ENCODE measurements around the gene CTNND2. TPM values are rescaled to one million over a fixed set of nuclear protein-coding genes. Genes with fewer than 3 reads are reported as not detected.

The CTNND2 gene
- total and polyA plus RNA-seq, 10 donors = 0.93 to 51.0 (median 21.5) TPM

- no peak overlapping the region for H3K4me3 ChIP-seq
- no peak for TF ChIP-seq CTCF (IDR thresholded peaks at IDR 0.05 in 8 of 11, conservative IDR thresholded peaks at IDR 0.05 in 3 of 11)
- TF ChIP-seq POLR2AphosphoS5 (IDR thresholded peaks at IDR 0.05) = no peak
- no peak for TF ChIP-seq POLR2A (IDR thresholded peaks at IDR 0.05)
- no peaks in the 10 kb centered on the region for H3K27me3 ChIP-seq (replicated peaks in 1 of 7)
- H3K27ac ChIP-seq = no peak overlapping the region
- no peaks in the 10 kb centered on the region for H3K36me3 ChIP-seq
- no peak for DNase-seq
- no peaks in the 10 kb centered on the region for H3K9me3 ChIP-seq
- intact Hi-C loops (cut with DNase I; ENCODE audit: low total_unique reads) = loop anchor here (10.0 kb wide), 1 partner anchor 234 kb away; no protein-coding TSS in a partner anchor
- 73 to 82% (median 74%) methylated on average over 6 of the region's 6 CpGs for WGBS, 5 donors
- no peaks in the 10 kb centered on the region for H3K4me1 ChIP-seq
Measured at GRCh38 chr5:11261241-11261640, 643.0 kb downstream of the CTNND2 start.

GRCh38 chr5:11258001-11258400 lies 646.2 kb downstream of the CTNND2 start:
- intact Hi-C loops (cut with DNase I; ENCODE audit: low total_unique reads) = no loop called here
- TF ChIP-seq POLR2AphosphoS5 (IDR thresholded peaks at IDR 0.05) (no peak), POLR2A (IDR thresholded peaks at IDR 0.05) (no peak), CTCF (IDR thresholded peaks at IDR 0.05 in 8 of 11, conservative IDR thresholded peaks at IDR 0.05 in 3 of 11) (no peak)
- DNase-seq = no peak
- H3K4me1 ChIP-seq = no peaks in the 10 kb centered on the region
- H3K36me3 ChIP-seq = no peaks in the 10 kb centered on the region
- no peaks in the 10 kb centered on the region for H3K27me3 ChIP-seq (replicated peaks in 1 of 7)
- no peaks in the 10 kb centered on the region for H3K9me3 ChIP-seq
- WGBS, 5 donors = 91 to 97% (median 95%) methylated on average over 5 of the region's 5 CpGs
- H3K4me3 ChIP-seq = no peak overlapping the region
- no peak overlapping the region for H3K27ac ChIP-seq

GRCh38 chr5:11252523-11252922 lies 651.7 kb downstream of the CTNND2 start:
- H3K27me3 ChIP-seq (replicated peaks in 1 of 7) = no peaks in the 10 kb centered on the region
- DNase-seq = no peak
- H3K36me3 ChIP-seq = no peaks in the 10 kb centered on the region
- no peaks in the 10 kb centered on the region for H3K4me1 ChIP-seq
- no peak overlapping the region for H3K27ac ChIP-seq
- intact Hi-C loops (cut with DNase I; ENCODE audit: low total_unique reads) = no loop called here
- H3K4me3 ChIP-seq = no peak overlapping the region
- no peaks in the 10 kb centered on the region for H3K9me3 ChIP-seq
- TF ChIP-seq CTCF (IDR thresholded peaks at IDR 0.05 in 8 of 11, conservative IDR thresholded peaks at IDR 0.05 in 3 of 11) (no peak), POLR2A (IDR thresholded peaks at IDR 0.05) (no peak), POLR2AphosphoS5 (IDR thresholded peaks at IDR 0.05) (no peak)

- no peak overlapping the region for H3K27ac ChIP-seq
- intact Hi-C loops (cut with DNase I; ENCODE audit: low total_unique reads) = no loop called here
- WGBS, 5 donors = 5 to 79% (median 50%) methylated on average over 1 of the region's 1 CpG
- no peak for TF ChIP-seq CTCF (IDR thresholded peaks at IDR 0.05 in 8 of 11, conservative IDR thresholded peaks at IDR 0.05 in 3 of 11)
- no peaks in the 10 kb centered on the region for H3K4me1 ChIP-seq
- no peaks in the 10 kb centered on the region for H3K27me3 ChIP-seq (replicated peaks in 1 of 7)
- no peak overlapping the region for H3K4me3 ChIP-seq
- no peaks in the 10 kb centered on the region for H3K9me3 ChIP-seq
- H3K36me3 ChIP-seq = no peaks in the 10 kb centered on the region
- no peak for DNase-seq
Measured at GRCh38 chr5:11252075-11252474, 652.2 kb downstream of the CTNND2 start.
